Upper lobe of left lung (tissue), 6 donors: Measurements from ENCODE around the gene MCF2L. TPM values are rescaled to one million over a fixed set of nuclear protein-coding genes. Genes with fewer than 3 reads are reported as not detected.

Experiments
- ATAC-seq, 2 donors: fragments of 200-7000 bp; cut with Tn5 transposase; one replicate each; pipeline ENCODE4 v1.9.1; 2022; ENCODE audit warnings: mild to moderate bottlenecking in 2 of 2, moderate library complexity in 2 of 2; ENCODE audit not compliant: low FRiP score in 2 of 2
- DNase-seq, 2 donors: peaks; one replicate each; pipeline ENCODE4 v3.0.0-alpha.2; 2019 to 2020
- H3K27ac ChIP-seq, 4 donors: fragments of 200-600 bp; sonication (generic); one replicate each; pipeline ENCODE4 v1.5.1; 2016 to 2019
- H3K27me3 ChIP-seq, 4 donors: fragments of 200-600 bp; sonication (generic); one replicate each; pipeline ENCODE4 v1.5.1; 2017 to 2019
- H3K36me3 ChIP-seq, 4 donors: fragments of 200-600 bp; sonication (generic); one replicate each; pipeline ENCODE4 v1.5.1; 2016 to 2019
- H3K4me1 ChIP-seq, 4 donors: fragments of 200-600 bp; sonication (generic); one replicate each; pipeline ENCODE4 v1.5.1; 2018 to 2019
- H3K4me3 ChIP-seq, 4 donors: fragments of 200-600 bp; sonication (generic); one replicate each; pipeline ENCODE4 v1.5.1; 2017 to 2019; ENCODE audit warnings: mild to moderate bottlenecking in 2 of 4, moderate library complexity in 1 of 4
- H3K9me3 ChIP-seq, 4 donors: fragments of 200-600 bp; sonication (generic); one replicate each; pipeline ENCODE4 v1.5.1; 2018 to 2019
- EP300 ChIP-seq, 4 donors: sonication (generic); formaldehyde crosslinking; IDR thresholded peaks; one replicate each; pipeline ENCODE4 v1.5.1; 2017; ENCODE audit warnings: antibody characterized with exemption in 4 of 4, control low read depth in 2 of 4
- POLR2A ChIP-seq, 4 donors: fragments of 450-650 bp; IDR thresholded peaks; one replicate each; pipeline ENCODE4 v1.5.1; 2016 to 2017; ENCODE audit warnings: antibody characterized with exemption in 4 of 4, mild to moderate bottlenecking in 2 of 4
- POLR2AphosphoS5 ChIP-seq, 2 donors: sonication (generic); formaldehyde crosslinking; IDR thresholded peaks; one replicate each; pipeline ENCODE4 v1.5.1; 2017; ENCODE audit warnings: antibody characterized with exemption in 2 of 2
- WGBS, 2 donors: methylation state at CpG; one replicate each; pipeline ENCODE4 v1.1.5; 2017 to 2018; 5-methylcytosine and 5-hydroxymethylcytosine counted together
- total RNA-seq, 6 donors: library from RNA; depleted of rRNA in 4 of 6; stranded (reverse); fragments of >200 nt in 4 of 6; gene quantifications; one replicate each; pipeline versions ENCODE4 v1.1.0 to v1.2.1, GENCODE V29; 2016 to 2021
- TF ChIP-seq, protein P1 (sequence below), 6 experiments: fragments of 450-650 bp in 4 of 6; fragments of 200-600 bp in 2 of 6; sonication (generic) in 2 of 6; IDR thresholded peaks; one replicate each; pipeline ENCODE4 v1.5.1; 2016 to 2019; ENCODE audit warnings: antibody characterized with exemption in 6 of 6
- donor health status: DM: no; HTN: no; CAD: no; lungs with moderate emphysema.
- donor health status: DM: no; HTN: yes; CAD: no; lungs with severe emphysema.

The MCF2L gene
- total RNA-seq, 6 donors from 2014 or later, result 14.3 to 99.5 (median 53.1) TPM

- ATAC-seq, result no peak
These were observed 64.2 kb downstream of the MCF2L start for GRCh38 chr13:113033054-113033850.

GRCh38 chr13:113034451-113035212 is 65.6 kb downstream of the MCF2L start:
- no peak for TF ChIP-seq EP300 (IDR thresholded peaks at IDR 0.05)
- TF ChIP-seq, protein P1, sequence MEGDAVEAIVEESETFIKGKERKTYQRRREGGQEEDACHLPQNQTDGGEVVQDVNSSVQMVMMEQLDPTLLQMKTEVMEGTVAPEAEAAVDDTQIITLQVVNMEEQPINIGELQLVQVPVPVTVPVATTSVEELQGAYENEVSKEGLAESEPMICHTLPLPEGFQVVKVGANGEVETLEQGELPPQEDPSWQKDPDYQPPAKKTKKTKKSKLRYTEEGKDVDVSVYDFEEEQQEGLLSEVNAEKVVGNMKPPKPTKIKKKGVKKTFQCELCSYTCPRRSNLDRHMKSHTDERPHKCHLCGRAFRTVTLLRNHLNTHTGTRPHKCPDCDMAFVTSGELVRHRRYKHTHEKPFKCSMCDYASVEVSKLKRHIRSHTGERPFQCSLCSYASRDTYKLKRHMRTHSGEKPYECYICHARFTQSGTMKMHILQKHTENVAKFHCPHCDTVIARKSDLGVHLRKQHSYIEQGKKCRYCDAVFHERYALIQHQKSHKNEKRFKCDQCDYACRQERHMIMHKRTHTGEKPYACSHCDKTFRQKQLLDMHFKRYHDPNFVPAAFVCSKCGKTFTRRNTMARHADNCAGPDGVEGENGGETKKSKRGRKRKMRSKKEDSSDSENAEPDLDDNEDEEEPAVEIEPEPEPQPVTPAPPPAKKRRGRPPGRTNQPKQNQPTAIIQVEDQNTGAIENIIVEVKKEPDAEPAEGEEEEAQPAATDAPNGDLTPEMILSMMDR (IDR thresholded peaks at IDR 0.05), result peak in 5 of 6 experiments; percentile 24 to 74 (median 63)
- DNase-seq (peak in 1 of 2 donors; percentile 50), ATAC-seq (peak; percentile 56 to 91)
- peaks cover 0 to 4% (median 0%) of the 10 kb centered on the region in 4 donors for H3K4me1 ChIP-seq
- no peaks in the 10 kb centered on the region for H3K9me3 ChIP-seq
- 65 to 73% methylated on average over 32 to 34 of the region's 35 CpGs for WGBS, 2 donors
- H3K27ac ChIP-seq, result no peak overlapping the region
- H3K27me3 ChIP-seq, result no peaks in the 10 kb centered on the region
- H3K36me3 ChIP-seq, result peaks cover 0 to 9% (median 0%) of the 10 kb centered on the region in 4 donors
- no peak overlapping the region for H3K4me3 ChIP-seq

More at GRCh38 chr13:113033054-113033850, 64.2 kb downstream of the MCF2L start:
- WGBS, 2 donors, result 75 to 97% methylated on average over 22 to 26 of the region's 43 CpGs
- Histone ChIP-seq H3K4me3 (no peak overlapping the region), H3K9me3 (no peaks in the 10 kb centered on the region), H3K4me1 (peaks cover 0 to 4% (median 0%) of the 10 kb centered on the region in 4 donors), H3K36me3 (peaks cover 0 to 9% (median 0%) of the 10 kb centered on the region in 4 donors), H3K27me3 (no peaks in the 10 kb centered on the region), H3K27ac (no peak overlapping the region)
- peak in 1 of 2 donors; percentile 43 for DNase-seq
- TF ChIP-seq POLR2AphosphoS5 (IDR thresholded peaks at IDR 0.05) (no peak), POLR2A (IDR thresholded peaks at IDR 0.05) (no peak), EP300 (IDR thresholded peaks at IDR 0.05) (no peak)
- TF ChIP-seq, protein P1 (IDR thresholded peaks at IDR 0.05), result no peak

DNA sequence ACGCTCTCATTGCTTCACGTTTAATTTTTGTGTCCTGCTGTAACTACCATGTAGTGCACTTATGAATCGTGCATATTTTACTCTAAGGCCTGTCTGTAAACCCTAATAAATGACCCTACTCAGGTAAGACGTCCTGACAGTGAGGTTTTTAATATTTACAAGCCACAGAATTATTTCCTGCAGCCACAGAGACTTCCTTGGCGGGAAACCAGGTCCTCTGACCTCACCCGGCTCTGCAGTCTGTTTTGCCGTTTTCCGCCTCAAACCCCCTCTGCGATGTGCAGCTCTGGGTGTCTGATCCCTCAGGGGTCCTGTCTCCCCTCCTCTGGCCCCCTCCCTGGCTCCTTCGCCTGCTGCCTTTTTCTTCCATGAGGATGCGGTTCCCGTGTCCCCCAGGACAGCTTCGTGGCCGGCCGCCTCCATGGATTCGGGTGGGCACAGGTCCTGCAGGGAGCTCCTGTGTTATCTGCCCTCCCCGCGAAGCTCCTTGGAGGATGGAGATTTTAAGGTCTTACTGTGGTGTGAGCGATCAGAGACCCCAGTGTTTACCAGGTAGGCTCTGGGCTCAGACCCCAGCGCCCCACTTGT is 66.3 kb downstream of the MCF2L start:
- H3K4me1 ChIP-seq, result peaks cover 0 to 4% (median 0%) of the 10 kb centered on the region in 4 donors
- WGBS, 2 donors, result 53 to 60% methylated on average over 13 to 20 of the region's 20 CpGs
- DNase-seq, result peak in 1 of 2 donors; percentile 56
- no peaks in the 10 kb centered on the region for H3K9me3 ChIP-seq
- H3K36me3 ChIP-seq, result peaks cover 0 to 9% (median 0%) of the 10 kb centered on the region in 4 donors
- peak in 1 of 2 donors; percentile 28 for ATAC-seq
- no peaks in the 10 kb centered on the region for H3K27me3 ChIP-seq
- H3K27ac ChIP-seq, result no peak overlapping the region
- TF ChIP-seq, protein P1 (IDR thresholded peaks at IDR 0.05), result no peak
- TF ChIP-seq POLR2A (IDR thresholded peaks at IDR 0.05) (no peak), EP300 (IDR thresholded peaks at IDR 0.05) (no peak), POLR2AphosphoS5 (IDR thresholded peaks at IDR 0.05) (no peak)
- H3K4me3 ChIP-seq, result no peak overlapping the region

GRCh38 chr13:113036401-113036800 is 67.4 kb downstream of the MCF2L start:
- ATAC-seq, result no peak
- H3K27me3 ChIP-seq, result no peaks in the 10 kb centered on the region
- no peak overlapping the region for H3K4me3 ChIP-seq
- no peaks in the 10 kb centered on the region for H3K9me3 ChIP-seq
- WGBS, 2 donors, result 93% methylated on average over 14 of the region's 14 CpGs
- DNase-seq, result peak in 1 of 2 donors; percentile 57
- no peak for TF ChIP-seq POLR2AphosphoS5 (IDR thresholded peaks at IDR 0.05)
- no peak for TF ChIP-seq POLR2A (IDR thresholded peaks at IDR 0.05)
- TF ChIP-seq, protein P1 (IDR thresholded peaks at IDR 0.05), result no peak
- TF ChIP-seq EP300 (IDR thresholded peaks at IDR 0.05), result no peak
- no peak overlapping the region for H3K27ac ChIP-seq
- peaks cover 0 to 4% (median 0%) of the 10 kb centered on the region in 4 donors for H3K4me1 ChIP-seq
- H3K36me3 ChIP-seq, result peaks cover 0 to 9% (median 0%) of the 10 kb centered on the region in 4 donors
